ENCODE data around the gene RELN. TPM values are rescaled to one million over a fixed set of nuclear protein-coding genes. Genes with fewer than 3 reads are reported as not detected.
"Not testable (repeated sequence)": the region's sequence is repeated elsewhere in the genome, so short reads cannot be mapped to it uniquely, and the experiment has no call there.

The RELN gene
- total RNA-seq, 2 experiments from 2014 or later = not detected

DNA sequence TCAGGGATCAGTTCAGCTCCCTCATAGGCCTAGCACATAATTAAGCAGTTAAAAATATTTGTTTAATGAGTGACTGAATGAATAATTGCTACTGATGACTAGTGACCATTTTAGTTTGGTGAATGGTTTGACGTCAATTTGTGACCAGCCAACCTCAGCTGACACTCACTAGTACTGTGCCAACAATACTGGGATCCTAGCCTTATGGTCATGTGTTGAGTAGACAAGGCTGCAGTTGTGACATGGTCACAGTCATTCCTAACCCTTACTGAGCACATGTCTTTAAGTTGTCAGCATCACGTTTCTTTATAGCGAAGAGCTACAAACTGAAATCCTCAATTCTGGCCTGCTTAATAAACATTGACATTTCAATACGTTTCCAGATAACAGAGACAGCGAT, 456.5 kb downstream of the RELN start:
- CTCF ChIA-PET = no interaction called here
- H3K36me3 Mint-ChIP-seq = no peaks in the 10 kb centered on the region

DNA sequence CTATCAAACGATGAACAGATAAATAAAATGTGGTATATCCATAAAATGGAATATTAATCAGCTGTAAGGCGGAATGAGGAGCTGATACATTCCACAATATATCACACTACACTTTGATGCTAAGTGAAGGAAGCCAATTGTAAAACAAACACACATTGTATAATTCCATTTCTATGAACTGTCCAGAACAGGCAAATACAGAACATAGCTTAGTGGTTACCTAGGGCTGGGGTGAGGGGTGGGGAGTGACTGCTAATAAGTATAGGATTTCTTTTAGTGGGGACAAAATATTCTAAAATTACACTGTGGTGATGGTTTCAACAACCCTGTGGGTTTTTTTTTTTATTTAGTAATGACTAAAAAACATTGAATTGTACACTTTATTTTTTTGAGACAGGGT, 461.3 kb downstream of the RELN start:
- Mint-ChIP-seq H3K27ac (no peak overlapping the region), H3K36me3 (no peaks in the 10 kb centered on the region), H3K9me3 (ENCODE audit: low read depth) (no peaks in the 10 kb centered on the region), H3K4me3 (no peak overlapping the region), H3K27me3 (peaks cover 17% of the 10 kb centered on the region), H3K4me1 (no peaks in the 10 kb centered on the region)
- CTCF ChIA-PET = no interaction called here
- DNase-seq (no peak), ATAC-seq (no peak)

More for the DNA sequence above, 456.5 kb downstream of the RELN start:
- no peak overlapping the region for H3K27ac Mint-ChIP-seq
- no peaks in the 10 kb centered on the region for H3K9me3 Mint-ChIP-seq (ENCODE audit: low read depth)
- H3K4me1 Mint-ChIP-seq = no peaks in the 10 kb centered on the region
- no peak overlapping the region for H3K4me3 Mint-ChIP-seq
- ATAC-seq (no peak), DNase-seq (no peak)
- H3K27me3 Mint-ChIP-seq = peaks cover 23% of the 10 kb centered on the region

DNA sequence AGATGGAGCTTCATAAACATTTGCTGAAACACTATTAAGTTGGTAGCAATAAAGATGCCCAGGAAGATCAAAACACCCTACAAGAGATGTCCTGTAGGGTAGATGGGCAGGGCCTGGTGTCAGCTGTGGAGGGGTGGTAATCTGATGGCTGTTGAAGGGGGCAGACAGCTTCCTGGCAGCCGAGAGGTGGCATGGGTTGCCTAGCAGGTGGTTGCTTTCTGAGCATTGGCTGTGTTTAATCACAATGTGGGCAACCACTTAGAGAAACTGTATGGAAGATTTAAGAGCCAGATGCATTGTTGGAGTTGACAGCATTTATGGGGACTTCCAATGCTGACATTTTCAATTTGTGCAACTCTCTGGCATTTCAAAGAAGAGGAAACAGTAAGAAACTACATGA, 463.5 kb downstream of the RELN start:
- no peak overlapping the region for H3K4me3 Mint-ChIP-seq
- H3K4me1 Mint-ChIP-seq = no peaks in the 10 kb centered on the region
- no peaks in the 10 kb centered on the region for H3K36me3 Mint-ChIP-seq
- no peak for DNase-seq
- ATAC-seq = no peak
- no peak overlapping the region for H3K27ac Mint-ChIP-seq
- no peaks in the 10 kb centered on the region for H3K9me3 Mint-ChIP-seq (ENCODE audit: low read depth)
- CTCF ChIA-PET = no interaction called here
- H3K27me3 Mint-ChIP-seq = peaks cover 15% of the 10 kb centered on the region

DNA sequence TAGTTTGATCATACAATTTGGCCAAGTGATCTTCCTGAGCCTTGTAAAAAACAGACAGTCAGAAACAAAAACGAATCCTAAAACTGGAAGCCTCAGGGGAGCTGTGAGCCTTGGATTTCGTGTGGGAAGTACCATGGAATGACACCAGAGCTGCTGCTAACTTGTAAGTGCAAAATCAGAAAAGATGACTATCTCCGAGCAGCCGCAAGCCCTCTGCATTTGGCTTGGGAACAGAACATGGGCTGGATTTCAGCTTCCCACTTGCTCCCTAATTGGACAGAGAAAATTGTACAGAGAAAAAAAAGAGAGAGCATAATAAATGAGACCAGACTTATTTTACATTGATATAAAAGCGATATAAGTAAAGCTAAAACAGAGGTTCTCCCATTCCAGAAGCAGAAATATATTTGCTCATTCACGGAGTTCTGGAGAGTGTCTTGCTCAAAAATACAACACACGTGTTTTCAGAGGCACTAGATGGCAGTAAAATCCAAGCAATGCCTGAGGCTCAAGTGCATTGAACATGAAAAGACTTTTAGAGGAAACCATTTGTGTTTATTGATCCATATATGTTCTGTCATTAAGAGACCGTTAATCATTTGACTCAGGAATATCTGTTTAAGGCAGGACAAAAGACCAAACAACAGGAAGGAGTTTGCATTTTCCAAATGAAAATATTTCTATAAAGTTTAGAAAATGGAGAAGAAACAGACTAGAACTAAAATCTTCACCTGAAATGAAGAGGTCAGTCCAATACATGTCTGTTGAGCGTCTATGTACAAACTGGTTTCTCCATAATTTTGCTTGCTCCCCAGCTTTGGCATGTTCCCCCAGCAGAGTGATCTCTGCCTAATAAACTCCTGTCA, 465.2 kb downstream of the RELN start:
- no peaks in the 10 kb centered on the region for H3K36me3 Mint-ChIP-seq
- H3K4me3 Mint-ChIP-seq = no peak overlapping the region
- ATAC-seq = no peak
- no peak for DNase-seq
- peaks cover 8% of the 10 kb centered on the region for H3K27me3 Mint-ChIP-seq
- CTCF ChIA-PET = no interaction called here
- H3K4me1 Mint-ChIP-seq = no peaks in the 10 kb centered on the region
- no peak overlapping the region for H3K27ac Mint-ChIP-seq
- no peaks in the 10 kb centered on the region for H3K9me3 Mint-ChIP-seq (ENCODE audit: low read depth)

DNA sequence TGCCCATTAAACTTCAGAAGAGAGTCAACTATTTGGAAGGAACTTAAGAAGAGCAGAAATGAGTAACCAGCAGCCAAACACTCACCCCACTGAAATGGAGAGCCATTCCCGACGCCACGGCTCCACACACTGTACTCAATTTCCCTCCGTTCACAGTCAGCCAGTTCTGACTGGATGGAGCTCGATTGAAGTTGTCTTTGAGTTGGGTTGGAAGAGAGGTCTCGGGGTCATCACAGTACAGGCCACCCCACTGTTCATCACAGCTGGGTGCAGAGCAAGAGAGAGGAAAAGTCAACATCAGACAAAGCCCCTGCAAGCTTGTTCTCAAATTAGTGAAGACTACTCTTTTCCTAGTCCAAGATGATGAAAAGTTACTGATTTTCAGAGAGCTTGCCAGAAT, 467.5 kb downstream of the RELN start:
- peaks cover 13% of the 10 kb centered on the region for H3K27me3 Mint-ChIP-seq
- DNase-seq (no peak), ATAC-seq (no peak)
- H3K9me3 Mint-ChIP-seq (ENCODE audit: low read depth) = no peaks in the 10 kb centered on the region
- H3K36me3 Mint-ChIP-seq = no peaks in the 10 kb centered on the region
- CTCF ChIA-PET = no interaction called here
- no peaks in the 10 kb centered on the region for H3K4me1 Mint-ChIP-seq
- no peak overlapping the region for H3K27ac Mint-ChIP-seq
- H3K4me3 Mint-ChIP-seq = no peak overlapping the region

DNA sequence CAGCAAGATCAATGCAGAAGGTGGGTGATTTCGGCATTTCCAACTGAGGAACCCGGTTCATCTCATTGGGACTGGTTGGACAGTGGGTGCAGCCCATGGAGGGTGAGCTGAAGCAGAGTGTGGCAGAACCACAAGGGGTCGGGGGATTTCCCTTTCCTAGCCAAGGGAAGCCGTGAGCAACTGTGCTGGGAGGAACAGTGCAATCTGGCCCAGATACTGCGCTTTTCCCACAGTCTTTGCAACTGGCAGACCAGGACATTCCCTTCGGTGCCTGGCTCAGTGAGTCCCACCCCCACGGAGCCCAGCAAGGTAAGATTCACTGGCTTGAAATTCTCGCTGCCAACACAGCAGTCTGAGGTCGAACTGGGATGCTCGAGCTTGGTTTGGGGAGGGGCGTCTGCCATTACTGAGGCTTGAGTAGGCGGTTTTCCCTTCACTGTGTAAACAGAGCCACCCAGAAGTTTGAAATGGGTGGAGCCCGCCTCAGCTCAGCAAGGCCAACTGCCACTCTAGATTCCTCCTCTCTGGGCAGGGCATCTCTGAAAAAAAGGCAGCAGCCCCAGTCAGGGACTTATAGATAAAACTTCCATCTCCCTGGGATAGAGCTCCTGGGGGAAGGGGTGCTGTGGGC, 484.8 kb downstream of the RELN start:
- CTCF ChIA-PET = no interaction called here
- Mint-ChIP-seq H3K4me1 (no peaks in the 10 kb centered on the region), H3K4me3 (no peak overlapping the region), H3K9me3 (ENCODE audit: low read depth) (no peaks in the 10 kb centered on the region), H3K27ac (no peak overlapping the region), H3K27me3 (peaks cover 17% of the 10 kb centered on the region), H3K36me3 (no peaks in the 10 kb centered on the region)
- no peak for DNase-seq
- ATAC-seq = no peak

DNA sequence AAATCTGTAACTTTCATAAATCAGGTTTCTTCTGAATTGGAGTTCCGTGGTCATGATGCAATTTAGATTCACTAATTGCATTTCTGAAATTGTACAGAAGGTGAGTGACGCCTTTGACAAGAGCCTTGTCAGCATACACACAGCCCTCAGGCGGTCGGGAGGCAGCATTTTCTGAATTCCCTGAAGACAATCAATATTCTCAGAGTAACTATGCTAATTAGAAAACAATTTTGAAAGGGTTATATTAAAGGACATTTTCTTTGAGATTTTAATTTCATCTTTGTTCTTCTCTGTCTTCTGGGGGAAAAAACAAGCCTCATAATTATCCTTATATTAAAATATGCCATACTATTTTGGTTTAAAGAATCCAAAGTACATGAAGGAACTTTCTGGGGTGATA, 488.3 kb downstream of the RELN start:
- H3K27me3 Mint-ChIP-seq = peaks cover 8% of the 10 kb centered on the region
- H3K27ac Mint-ChIP-seq = no peak overlapping the region
- H3K36me3 Mint-ChIP-seq = no peaks in the 10 kb centered on the region
- H3K4me1 Mint-ChIP-seq = no peaks in the 10 kb centered on the region
- CTCF ChIA-PET = no interaction called here
- no peak for DNase-seq
- ATAC-seq = no peak
- no peak overlapping the region for H3K4me3 Mint-ChIP-seq
- no peaks in the 10 kb centered on the region for H3K9me3 Mint-ChIP-seq (ENCODE audit: low read depth)

DNA sequence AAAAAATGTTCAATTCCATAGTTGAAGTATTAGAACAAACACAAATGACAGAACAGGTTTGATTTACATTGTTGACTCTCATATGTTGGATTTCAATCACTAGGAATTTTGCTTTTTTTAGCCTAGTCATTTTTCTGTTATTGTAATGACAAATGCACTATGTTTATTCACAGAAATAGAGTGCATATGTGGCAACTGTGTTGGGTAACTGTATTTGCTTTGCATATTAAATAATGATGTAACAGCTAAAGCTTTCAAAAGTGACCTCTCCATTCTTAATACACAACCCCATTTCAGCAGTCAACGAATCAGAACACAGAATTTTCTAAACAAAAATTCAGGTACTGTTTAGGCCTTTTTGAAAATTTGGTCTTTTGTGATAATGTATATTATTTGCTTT, 489.5 kb downstream of the RELN start:
- no peaks in the 10 kb centered on the region for H3K9me3 Mint-ChIP-seq (ENCODE audit: low read depth)
- DNase-seq (no peak), ATAC-seq (no peak)
- H3K4me3 Mint-ChIP-seq = no peak overlapping the region
- no peaks in the 10 kb centered on the region for H3K36me3 Mint-ChIP-seq
- H3K4me1 Mint-ChIP-seq = no peaks in the 10 kb centered on the region
- no peak overlapping the region for H3K27ac Mint-ChIP-seq
- peaks cover 6% of the 10 kb centered on the region for H3K27me3 Mint-ChIP-seq
- CTCF ChIA-PET = no interaction called here

DNA sequence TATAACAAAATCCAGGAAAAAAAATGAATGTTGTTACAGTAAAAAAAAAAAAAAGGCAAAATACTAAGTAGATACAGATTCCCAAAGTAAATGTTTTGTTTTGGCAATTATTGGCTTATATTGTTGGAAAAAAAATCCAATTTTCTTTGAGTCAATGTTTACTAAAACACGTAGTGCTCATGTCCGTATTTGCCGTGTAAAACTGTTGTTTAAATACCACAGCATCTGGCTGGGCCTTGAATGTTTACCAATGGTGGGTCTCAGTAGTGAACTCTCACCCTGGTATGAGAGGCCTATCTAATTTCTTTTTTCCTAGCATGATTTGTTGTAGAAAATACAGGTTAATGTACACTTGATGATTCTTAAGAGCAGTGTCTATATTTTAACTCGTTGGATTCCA, 502.0 kb downstream of the RELN start:
- DNase-seq (no peak), ATAC-seq (no peak)
- Mint-ChIP-seq H3K4me3 (no peak overlapping the region), H3K9me3 (ENCODE audit: low read depth) (no peaks in the 10 kb centered on the region), H3K4me1 (no peaks in the 10 kb centered on the region), H3K27ac (no peak overlapping the region), H3K27me3 (peaks cover 3% of the 10 kb centered on the region), H3K36me3 (no peaks in the 10 kb centered on the region)
- CTCF ChIA-PET = no interaction called here

DNA sequence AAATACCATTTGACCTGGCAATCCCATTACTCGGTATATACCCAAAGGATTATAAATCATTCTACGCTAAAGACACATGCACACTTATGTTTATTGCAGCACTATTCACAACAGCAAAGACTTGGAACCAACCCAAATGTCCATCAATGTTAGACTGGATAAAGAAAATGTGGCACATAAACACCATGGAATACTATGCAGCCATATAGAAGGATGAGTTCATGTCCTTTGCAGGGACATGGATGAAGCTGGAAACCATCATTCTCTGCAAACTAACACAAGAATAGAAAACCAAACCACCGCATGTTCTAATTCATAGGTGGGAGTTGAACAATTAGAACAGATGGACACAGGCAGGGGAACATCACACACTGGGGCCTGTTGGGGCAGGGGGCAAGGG, 502.6 kb downstream of the RELN start:
- CTCF ChIA-PET; H3K4me3 Mint-ChIP-seq; H3K9me3 Mint-ChIP-seq (ENCODE audit: low read depth); DNase-seq; ATAC-seq; H3K36me3 Mint-ChIP-seq; H3K27me3 Mint-ChIP-seq; H3K4me1 Mint-ChIP-seq; H3K27ac Mint-ChIP-seq: not testable (repeated sequence)

DNA sequence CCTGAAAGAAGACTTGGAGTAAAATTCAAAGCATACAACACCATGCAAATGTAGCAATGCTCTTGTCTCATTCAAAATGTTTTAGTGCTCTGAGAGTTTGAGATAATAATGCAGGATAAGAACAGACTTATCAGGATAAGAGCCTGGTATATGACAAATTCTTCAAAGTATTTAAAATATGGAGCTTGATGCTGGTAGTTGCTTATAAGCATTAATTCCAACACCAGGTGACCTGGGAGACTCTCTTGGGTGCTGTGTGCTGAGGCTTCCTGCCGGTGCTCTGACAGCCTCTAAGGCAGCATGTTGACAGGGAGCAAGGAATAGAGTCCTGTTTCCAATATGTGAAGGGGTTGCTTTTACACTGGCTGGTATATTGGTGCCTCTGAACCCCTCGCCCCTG, 508.7 kb downstream of the RELN start:
- DNase-seq = no peak
- H3K4me1 Mint-ChIP-seq = no peaks in the 10 kb centered on the region
- ATAC-seq = no peak
- H3K9me3 Mint-ChIP-seq (ENCODE audit: low read depth) = no peaks in the 10 kb centered on the region
- CTCF ChIA-PET = no interaction called here
- no peaks in the 10 kb centered on the region for H3K36me3 Mint-ChIP-seq
- no peak overlapping the region for H3K27ac Mint-ChIP-seq
- H3K4me3 Mint-ChIP-seq = no peak overlapping the region
- H3K27me3 Mint-ChIP-seq = peaks cover 17% of the 10 kb centered on the region

DNA sequence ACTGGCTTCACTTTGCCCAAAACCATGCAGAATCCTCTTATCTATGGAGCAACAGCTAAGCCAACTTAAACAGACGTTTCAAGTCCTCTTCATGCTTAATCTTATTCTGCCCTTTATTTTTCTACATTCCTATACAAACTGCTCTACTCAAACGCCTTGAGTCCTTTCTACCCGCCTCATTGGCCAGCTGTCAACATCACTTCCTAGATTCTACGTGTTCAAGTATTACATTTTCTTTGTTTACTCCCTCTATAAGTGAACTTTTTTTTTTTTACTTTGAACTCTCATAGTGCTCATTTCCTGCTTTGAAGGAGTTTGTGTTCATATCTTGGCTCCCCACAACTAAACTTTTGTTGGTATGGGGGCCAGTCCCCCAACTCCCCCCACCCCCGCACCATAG, 514.5 kb downstream of the RELN start:
- peaks cover 35% of the 10 kb centered on the region for H3K27me3 Mint-ChIP-seq
- CTCF ChIA-PET = interaction anchor here (1.2 kb wide), 1 partner anchor 28 kb away, joined by 3 read pairs; no protein-coding TSS in a partner anchor
- no peak for DNase-seq
- H3K36me3 Mint-ChIP-seq = no peaks in the 10 kb centered on the region
- H3K4me1 Mint-ChIP-seq = no peaks in the 10 kb centered on the region
- ATAC-seq = no peak
- H3K4me3 Mint-ChIP-seq = no peak overlapping the region
- no peak overlapping the region for H3K27ac Mint-ChIP-seq
- no peaks in the 10 kb centered on the region for H3K9me3 Mint-ChIP-seq (ENCODE audit: low read depth)

DNA sequence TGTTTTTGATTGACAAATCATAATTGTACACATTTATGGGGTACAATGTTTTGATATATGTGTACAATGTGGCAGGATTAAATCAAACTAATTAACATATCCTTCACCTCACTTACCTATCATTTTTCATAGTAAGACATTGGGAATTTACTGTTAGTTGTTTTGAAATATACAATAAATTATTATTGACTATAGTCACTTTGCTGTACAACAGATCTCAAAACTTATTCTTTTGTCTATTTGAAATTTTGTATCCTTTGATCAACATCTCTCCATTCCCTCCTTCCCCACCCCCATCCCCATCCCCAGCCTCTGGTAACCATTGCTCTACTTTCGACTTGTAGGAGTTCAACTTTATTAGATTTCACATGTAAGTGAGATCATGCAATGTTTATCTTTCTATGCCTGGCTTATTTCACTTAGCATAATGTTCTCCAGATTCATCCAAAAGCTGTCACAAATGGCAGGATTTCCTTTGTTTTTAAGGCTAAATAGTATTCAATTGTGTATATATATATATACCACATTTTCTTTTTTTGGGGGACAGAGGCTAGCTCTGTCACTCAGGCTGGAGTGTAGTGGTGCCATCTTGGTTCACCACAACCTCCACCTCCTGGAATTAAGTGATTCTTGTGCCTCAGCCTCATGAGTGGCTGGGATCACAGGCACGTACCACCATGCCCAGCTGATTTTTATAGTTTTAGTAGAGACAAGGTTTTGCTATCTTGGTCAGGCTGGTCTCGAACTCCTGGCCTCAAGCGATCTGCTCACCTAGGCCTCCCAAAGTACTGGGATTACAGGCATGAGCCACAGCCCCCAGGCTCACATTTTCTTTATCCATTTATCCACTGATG, 520.1 kb downstream of the RELN start:
- no peak overlapping the region for H3K27ac Mint-ChIP-seq
- H3K4me1 Mint-ChIP-seq = no peaks in the 10 kb centered on the region
- H3K4me3 Mint-ChIP-seq = no peak overlapping the region
- no peaks in the 10 kb centered on the region for H3K36me3 Mint-ChIP-seq
- ATAC-seq (no peak), DNase-seq (no peak)
- CTCF ChIA-PET = interaction anchor here (1.0 kb wide), 1 partner anchor 61 kb away, joined by 3 read pairs; no protein-coding TSS in a partner anchor
- peaks cover 32% of the 10 kb centered on the region for H3K27me3 Mint-ChIP-seq
- no peaks in the 10 kb centered on the region for H3K9me3 Mint-ChIP-seq (ENCODE audit: low read depth)

DNA sequence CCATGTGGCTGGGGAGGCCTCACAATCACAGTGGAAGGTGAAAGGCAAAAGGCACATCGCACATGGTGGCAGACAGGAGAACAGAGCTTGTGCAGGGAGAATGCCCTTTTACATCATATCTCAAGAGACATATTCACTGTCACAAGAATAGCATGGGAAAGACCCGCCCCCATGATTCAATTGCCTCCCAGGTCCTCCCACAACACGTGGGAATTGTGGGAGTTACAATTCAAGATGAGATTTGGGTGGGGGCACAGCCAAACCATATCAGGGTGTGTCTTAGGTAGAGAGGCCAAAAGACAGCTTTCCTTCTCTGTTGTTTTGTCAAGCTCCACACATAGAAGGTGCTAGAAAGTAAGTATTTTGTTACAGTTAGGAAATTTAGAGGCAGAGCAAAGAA, 522.6 kb downstream of the RELN start:
- Mint-ChIP-seq H3K27me3 (peaks cover 17% of the 10 kb centered on the region), H3K9me3 (ENCODE audit: low read depth) (no peaks in the 10 kb centered on the region), H3K4me3 (no peak overlapping the region), H3K4me1 (no peaks in the 10 kb centered on the region), H3K36me3 (no peaks in the 10 kb centered on the region), H3K27ac (no peak overlapping the region)
- CTCF ChIA-PET = no interaction called here
- DNase-seq (no peak), ATAC-seq (no peak)

All from activated CD8-positive, alpha-beta memory T cell treated with anti-CD3 and anti-CD28 coated beads, Interleukin-2, amount 10 ng/mL, durations not matched to agents 7 days and 5 days (primary cell).